ENCODE measurements around the gene TGFBR1.

TGFBR1 gene

GRCh38 chr9:99105152-99106043 is 485 bp downstream of the TGFBR1 start:
- DNase-seq (ENCODE audit: low read depth in 2 of 3, low spot score in 2 of 3): peak in 2 of 3 experiments; percentile 42 to 45

DNA sequence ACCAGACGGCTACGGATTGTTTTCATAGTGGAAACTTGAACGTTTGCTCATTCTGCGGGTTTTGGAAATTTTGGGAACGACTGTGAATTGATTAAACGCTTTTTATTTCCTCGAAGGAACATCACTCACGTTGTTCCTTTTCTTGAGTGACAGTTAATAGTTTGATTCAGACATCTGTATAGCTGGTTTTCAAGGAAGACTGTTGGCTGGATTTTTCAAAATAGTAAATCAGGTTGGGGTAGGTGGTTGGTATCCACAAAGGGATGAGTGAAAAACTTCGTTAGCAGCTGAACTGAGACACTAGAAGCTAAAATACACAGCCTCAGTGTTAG is 1.1 kb downstream of the TGFBR1 start:
- DNase-seq (ENCODE audit: low read depth in 2 of 3, low spot score in 2 of 3): no peak

- no peak for DNase-seq (ENCODE audit: low read depth in 2 of 3, low spot score in 2 of 3)
These were observed 2.5 kb downstream of the TGFBR1 start for GRCh38 chr9:99107421-99107820.

- DNase-seq (ENCODE audit: low read depth in 2 of 3, low spot score in 2 of 3): no peak
These were observed 3.2 kb downstream of the TGFBR1 start for GRCh38 chr9:99108131-99108530.

- no peak for DNase-seq (ENCODE audit: low read depth in 2 of 3, low spot score in 2 of 3)
These were observed 4.6 kb downstream of the TGFBR1 start for GRCh38 chr9:99109522-99109921.

GRCh38 chr9:99112750-99113413 is 8.0 kb downstream of the TGFBR1 start:
- no peak for DNase-seq (ENCODE audit: low read depth in 2 of 3, low spot score in 2 of 3)

DNA sequence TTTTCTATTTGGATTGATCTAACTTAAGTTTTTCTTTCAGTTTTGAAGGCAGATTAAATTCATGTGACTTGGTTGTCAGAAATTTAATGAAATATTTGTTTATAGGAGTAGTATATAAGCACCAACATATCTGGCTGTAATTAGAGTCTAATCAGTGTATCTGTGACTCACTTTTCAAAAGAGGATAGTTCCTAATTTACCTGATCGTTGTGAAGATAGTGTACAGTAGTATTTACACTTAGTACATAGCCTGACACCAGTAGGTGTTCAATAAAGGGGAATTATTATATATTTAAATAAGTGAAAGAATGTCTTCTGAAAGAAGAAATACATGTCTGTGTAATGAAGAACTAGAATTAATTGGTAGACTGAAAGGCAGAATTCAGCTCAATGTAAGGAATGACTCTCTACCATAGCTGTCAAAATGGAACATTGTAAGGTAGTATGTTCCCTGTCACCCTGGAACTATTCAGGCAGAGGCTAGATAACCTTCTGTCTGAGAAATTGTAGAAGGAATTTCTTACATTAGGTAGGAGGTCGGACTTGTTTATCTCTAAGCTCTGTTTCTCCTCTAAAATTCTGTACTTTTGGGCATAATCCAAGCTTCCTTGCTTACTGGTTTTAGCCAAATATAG is 8.6 kb downstream of the TGFBR1 start:
- DNase-seq (ENCODE audit: low read depth in 2 of 3, low spot score in 2 of 3): no peak

DNA sequence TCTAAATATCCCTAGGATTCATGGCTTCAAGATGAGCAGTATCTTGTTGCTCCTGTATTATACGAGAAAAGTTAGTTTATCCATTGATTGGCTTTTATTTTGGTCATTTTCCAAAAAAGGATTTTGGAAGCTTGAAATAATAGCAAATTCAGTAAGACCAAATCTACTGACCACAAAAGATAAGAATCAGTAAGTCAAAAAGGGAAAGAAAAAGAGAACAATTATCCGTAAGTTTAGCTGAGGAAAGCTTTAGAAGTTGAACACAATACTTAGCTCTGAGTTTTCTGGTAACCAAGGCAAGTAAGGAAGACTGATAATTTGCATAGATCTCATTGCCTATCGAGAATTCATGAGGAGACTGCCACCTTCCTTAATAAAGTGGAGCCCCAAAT is 9.1 kb downstream of the TGFBR1 start:
- no peak for DNase-seq (ENCODE audit: low read depth in 2 of 3, low spot score in 2 of 3)

DNA sequence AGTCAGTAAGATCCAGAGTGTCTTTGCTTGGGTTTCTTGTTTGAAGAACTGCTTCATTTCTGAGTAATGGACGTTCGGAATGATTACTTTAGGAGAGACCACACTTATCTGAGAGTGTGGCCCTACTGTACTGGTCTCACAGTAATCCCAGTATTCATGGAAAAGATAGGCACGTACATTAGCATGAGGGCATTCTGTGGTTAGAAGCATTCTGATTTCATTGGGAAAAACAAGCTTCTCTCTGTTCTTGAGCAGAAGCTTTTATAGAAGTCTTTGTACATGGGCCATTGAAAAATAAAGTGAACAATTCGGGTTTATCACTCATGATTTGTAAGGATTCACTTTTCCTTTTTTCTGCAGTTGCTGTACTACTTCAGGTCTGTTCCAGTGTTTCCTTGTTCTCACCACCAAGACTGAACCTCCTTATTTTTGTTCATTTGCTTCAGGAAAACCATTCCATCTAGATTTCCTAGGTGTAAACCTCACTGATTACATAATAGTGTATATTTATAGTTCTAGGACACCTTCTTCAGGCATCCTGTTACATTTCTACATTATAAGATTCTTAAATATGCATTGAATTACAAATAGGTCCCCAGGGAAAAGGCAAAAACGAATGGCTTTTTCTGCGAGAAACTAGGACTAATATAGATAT is 10.1 kb downstream of the TGFBR1 start:
- DNase-seq (ENCODE audit: low read depth in 2 of 3, low spot score in 2 of 3): no peak

GRCh38 chr9:99116003-99116411 is 11.1 kb downstream of the TGFBR1 start:
- no peak for DNase-seq (ENCODE audit: low read depth in 2 of 3, low spot score in 2 of 3)

DNA sequence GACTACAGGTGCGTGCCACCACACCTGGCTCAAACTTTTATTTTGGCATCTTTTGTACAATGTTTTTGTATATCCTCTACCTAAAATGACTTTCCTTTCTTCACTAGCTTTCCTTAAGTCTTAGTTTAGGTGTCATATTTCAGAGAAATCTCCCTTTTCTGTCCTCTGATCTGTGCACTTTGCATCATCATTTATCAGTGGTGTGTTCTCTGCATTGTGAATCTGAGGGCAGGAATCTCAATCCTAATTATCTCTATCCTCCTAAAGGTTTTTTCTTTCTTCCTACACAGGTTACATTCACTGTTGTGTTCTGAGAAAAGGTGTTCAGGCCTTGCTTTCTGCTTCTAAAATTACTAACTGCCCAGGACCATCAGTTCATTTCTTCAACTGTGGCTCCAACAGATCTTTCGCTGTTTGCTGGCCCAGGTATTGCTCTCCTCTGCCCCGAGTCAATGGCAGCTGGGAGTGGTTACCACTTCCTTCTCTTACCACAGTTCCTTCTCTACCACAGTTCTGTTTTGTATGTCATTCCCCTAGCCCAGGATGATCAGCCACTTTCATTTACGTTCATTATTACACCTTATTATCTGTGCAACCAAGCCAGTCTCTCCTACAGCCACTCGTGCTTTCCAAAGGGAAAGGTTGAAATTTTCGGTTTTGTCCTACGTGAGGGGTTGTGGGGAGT is 14.0 kb downstream of the TGFBR1 start:
- DNase-seq (ENCODE audit: low read depth in 2 of 3, low spot score in 2 of 3): peak in 1 of 3 experiments; percentile 17

DNA sequence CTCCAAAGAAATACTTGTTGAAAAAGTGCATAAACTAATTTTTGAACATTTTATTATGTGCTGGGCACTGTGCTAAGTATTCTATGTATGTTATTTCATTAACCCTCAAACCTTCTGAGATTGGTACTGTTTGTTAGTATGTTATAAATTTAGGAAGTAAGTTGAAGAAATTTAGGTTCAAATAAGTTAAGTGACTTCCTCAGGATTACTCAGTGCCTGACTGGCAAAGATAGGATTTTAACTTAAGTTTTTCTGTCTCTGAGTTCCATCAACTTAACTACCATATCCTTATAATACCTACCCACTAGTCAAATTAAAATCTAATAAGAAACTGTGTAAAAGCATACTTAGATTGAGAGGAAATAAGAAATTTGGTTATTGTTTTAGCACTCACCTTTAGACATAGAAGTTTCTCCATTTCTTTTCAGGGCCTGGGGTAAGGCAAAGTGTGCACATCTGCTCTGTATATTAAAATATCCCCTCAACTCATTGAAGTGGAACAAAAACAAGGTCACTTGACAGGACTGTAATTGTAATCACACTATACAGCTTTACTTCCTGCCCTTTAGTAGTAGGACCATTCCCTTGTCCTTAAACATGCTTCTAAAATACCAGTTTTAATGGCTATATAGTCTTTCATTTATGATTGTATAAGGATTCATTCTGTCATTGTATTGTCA is 15.2 kb downstream of the TGFBR1 start:
- no peak for DNase-seq (ENCODE audit: low read depth in 2 of 3, low spot score in 2 of 3)

GRCh38 chr9:99121604-99122003 is 16.7 kb downstream of the TGFBR1 start:
- no peak for DNase-seq (ENCODE audit: low read depth in 2 of 3, low spot score in 2 of 3)

DNA sequence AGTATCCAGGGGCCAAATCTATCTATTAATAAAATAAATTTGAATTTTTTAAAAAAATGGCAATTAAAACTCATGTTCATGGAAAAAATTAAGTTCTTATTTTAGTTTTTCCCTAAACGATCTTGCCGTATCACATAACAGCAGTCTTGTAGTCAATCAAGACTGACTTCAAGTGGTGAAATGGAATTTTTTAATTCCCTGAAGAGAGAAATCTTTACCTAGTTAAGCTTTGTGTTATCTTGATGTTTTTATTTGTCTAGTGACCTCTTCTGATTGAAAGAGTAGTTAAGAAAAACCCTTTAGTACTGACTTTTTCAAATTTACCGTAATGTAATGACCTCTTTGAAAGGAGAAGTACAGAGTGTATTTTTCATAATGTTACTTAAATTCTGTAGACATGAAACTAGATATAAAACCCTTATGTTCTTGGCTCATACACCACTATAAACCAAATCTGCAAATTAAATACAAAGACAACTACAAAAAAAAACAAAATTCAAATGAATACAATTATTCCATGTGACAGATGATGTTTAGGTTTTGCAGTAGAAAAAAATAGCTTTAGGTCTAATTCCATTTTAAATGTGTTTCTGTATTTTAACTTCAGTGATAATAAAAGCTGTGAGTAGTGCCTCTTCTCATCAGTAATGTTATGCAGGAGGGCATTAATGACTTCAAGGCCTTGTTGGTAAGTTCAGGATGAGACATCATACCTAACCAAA is 19.8 kb downstream of the TGFBR1 start:
- DNase-seq (ENCODE audit: low read depth in 2 of 3, low spot score in 2 of 3): no peak

DNA sequence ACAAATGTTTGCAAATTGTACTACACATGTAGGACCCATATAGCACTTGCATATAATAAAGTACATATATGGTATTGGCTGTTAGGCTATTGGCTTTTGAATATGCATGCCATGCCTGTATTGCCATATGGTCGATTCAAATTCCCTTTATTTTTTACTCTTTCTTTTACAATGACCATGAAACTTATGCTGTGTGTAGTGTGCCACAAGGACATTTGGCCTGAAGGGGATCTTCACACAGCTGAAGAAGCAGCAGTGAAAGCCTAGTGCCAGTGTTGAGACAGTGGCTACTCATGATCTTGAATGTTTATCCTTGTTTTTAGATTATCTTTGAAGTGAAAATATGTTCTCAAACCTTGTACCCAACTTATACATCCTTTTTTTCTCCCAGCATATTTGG is 20.5 kb downstream of the TGFBR1 start:
- DNase-seq (ENCODE audit: low read depth in 2 of 3, low spot score in 2 of 3): no peak

DNA sequence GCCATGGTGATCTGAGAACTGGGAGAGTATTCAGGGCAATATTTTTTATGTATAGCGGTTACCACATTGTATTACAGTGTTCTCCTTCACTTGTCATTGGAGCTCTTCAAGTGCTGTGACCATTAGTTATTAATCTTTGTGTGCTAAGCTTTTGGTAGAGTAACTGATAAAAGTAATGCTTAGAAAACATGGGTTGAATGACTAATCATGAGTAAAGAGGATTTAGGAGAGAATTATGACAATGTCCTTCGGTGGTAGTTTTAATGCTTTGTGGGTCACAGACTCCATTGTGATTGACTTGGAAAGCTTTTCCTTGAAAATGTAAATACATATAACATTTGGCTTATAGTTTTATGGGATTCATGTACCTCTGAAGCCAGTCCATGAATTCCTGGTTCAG is 21.4 kb downstream of the TGFBR1 start:
- DNase-seq (ENCODE audit: low read depth in 2 of 3, low spot score in 2 of 3): no peak

DNA sequence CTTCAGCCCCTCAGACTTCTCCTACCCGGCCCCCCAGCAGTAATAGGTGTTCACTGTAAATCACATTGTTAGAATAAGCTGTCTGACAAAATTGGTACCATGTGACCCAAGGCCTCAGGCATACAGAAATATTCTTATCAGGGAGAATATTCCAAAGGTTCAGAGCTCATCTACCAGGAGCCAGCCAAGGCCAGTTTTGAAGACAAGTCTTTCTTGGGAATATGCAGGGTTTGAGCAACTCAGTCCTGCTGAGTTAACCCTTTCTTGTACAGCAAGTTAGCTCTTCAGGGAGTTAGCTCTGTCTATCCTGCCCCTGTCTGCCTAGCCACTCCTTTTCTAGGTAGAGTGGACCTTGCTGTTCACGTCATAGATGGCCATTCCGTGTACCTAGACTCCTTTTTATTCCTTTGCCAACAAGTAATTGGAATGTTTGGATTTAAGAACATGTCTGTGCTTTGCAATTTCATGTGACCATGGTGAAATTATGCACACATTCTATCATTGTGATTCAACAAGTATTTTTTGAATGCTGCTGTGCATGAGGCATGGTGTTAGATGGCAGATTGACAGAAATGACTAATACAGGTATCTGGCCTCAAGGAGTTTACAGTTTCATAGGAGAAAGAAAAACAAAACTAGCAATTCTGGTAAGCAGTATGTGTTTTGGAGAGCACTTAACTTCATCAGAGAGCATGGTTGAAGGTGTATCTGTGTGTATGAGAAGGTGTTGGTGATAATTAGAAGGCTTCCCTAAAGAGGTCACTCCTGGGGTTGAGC is 22.6 kb downstream of the TGFBR1 start:
- no peak for DNase-seq (ENCODE audit: low read depth in 2 of 3, low spot score in 2 of 3)

DNA sequence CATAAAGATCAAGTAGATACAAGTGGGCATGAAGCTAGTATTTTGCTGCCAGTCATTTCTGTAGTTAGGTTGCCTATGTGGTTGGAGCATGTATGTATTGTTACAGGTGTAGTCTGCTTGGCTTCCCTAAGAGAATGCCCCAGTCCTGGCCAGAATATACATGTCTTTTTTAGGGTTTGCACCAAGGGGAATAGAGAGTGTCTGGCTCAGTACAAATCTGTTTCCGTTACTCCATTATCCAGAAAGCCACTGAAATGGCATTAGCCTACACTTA is 23.2 kb downstream of the TGFBR1 start:
- no peak for DNase-seq (ENCODE audit: low read depth in 2 of 3, low spot score in 2 of 3)

DNA sequence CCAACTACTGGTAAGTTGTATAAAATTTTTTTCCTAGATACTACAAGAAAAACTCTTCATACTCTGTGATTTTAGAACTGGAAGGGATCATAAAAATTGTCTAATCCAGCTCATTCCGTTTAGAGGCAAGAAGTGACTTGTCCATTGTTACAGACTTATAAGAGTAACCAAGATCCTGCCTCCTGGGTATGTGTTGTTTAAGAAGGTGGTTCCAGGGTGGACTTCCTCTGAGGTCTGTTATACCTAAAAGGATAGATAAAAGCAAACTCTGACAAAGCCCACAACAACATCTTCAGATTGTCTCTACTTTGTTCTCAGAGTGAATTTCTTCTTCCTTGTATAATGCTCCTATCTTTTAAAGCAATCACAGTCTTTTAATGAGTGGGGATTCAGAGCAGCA is 24.2 kb downstream of the TGFBR1 start:
- no peak for DNase-seq (ENCODE audit: low read depth in 2 of 3, low spot score in 2 of 3)

Measured in activated CD8-positive, alpha-beta memory T cell treated with anti-CD3 and anti-CD28 coated beads for 48 hours (primary cell).